Measurements from ENCODE around the gene ZNF700.
"Not testable (repeated sequence)": the region's sequence is repeated elsewhere in the genome, so short reads cannot be mapped to it uniquely, and the experiment has no call there.

Gene ZNF700

GRCh38 chr19:11991921-11992320 is 67.0 kb downstream of the ZNF700 start:
- not testable (repeated sequence) for DNase-seq

GRCh38 chr19:11995174-11995573 is 70.3 kb downstream of the ZNF700 start:
- DNase-seq: no peak
